NCI-H526 (cell line): ENCODE results near the gene MED13L.
A peak's percentile ranks its signal among the peaks of the same experiment; 100 is the strongest.
"Not testable (repeated sequence)": the region's sequence is repeated elsewhere in the genome, so short reads cannot be mapped to it uniquely, and the experiment has no call there.

Source experiments
- DNase-seq, 2 experiments: peaks; one replicate each; lab custom pipeline; 2025; lab: John Stamatoyannopoulos, UW

Gene MED13L

DNA sequence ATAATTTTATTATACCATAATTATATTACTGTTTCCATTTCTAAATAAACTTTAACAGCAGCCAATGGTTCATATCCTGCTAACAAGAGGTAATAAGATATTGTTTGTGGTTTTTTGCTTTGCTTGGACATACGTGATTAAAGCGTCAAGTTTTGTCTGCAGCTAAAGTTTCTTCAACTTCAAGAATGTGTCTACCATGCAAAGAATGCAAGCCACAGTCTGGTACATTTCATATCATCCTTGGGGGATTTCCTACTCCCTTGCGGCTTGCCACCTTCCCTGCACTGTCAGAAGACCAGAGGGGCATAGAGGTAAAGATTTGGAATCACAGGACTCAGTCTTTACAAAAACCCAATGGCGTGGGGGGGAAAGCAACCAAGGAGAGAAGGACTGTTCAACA, 125.2 kb downstream of the MED13L start:
- DNase-seq, result no peak

- no peak for DNase-seq
Observed at GRCh38 chr12:116150452-116150851, 127.0 kb downstream of the MED13L start.

GRCh38 chr12:116150001-116150400, 127.5 kb downstream of the MED13L start:
- no peak for DNase-seq

GRCh38 chr12:116148844-116149243, 128.6 kb downstream of the MED13L start:
- DNase-seq, result no peak

- no peak for DNase-seq
Observed at GRCh38 chr12:116146386-116146785, 131.1 kb downstream of the MED13L start.

- DNase-seq, result no peak
Observed at GRCh38 chr12:116145451-116145850, 132.0 kb downstream of the MED13L start.

- DNase-seq, result no peak
Observed at GRCh38 chr12:116144384-116144783, 133.1 kb downstream of the MED13L start.

DNA sequence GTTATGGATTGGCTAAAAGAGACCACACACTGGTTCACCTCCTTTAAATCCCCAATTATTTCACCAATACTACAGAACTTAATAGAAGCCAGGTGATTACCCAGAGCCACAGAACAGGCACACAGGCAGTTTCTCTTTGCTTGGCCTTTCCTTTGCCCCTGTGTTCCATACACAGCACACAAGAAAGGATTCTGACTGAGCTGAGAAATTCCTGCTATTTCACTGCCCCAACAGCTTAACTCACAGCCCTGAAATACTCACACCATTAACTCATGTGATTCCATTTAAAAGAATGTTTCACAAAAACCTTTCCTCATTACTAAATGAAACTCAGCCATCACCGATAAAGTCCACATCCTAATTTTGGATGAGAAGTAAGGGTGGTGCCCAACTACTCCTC, 133.6 kb downstream of the MED13L start:
- no peak for DNase-seq

GRCh38 chr12:116142936-116143898, 134.3 kb downstream of the MED13L start:
- DNase-seq, result no peak

- no peak for DNase-seq
Observed at GRCh38 chr12:116141833-116142162, 135.7 kb downstream of the MED13L start.

GRCh38 chr12:116141110-116141832, 136.2 kb downstream of the MED13L start:
- peak in 1 of 2 experiments; percentile 17 for DNase-seq

- no peak for DNase-seq
Observed at GRCh38 chr12:116140529-116140928, 137.0 kb downstream of the MED13L start.

- DNase-seq, result no peak
Observed at GRCh38 chr12:116138781-116139180, 138.7 kb downstream of the MED13L start.

DNA sequence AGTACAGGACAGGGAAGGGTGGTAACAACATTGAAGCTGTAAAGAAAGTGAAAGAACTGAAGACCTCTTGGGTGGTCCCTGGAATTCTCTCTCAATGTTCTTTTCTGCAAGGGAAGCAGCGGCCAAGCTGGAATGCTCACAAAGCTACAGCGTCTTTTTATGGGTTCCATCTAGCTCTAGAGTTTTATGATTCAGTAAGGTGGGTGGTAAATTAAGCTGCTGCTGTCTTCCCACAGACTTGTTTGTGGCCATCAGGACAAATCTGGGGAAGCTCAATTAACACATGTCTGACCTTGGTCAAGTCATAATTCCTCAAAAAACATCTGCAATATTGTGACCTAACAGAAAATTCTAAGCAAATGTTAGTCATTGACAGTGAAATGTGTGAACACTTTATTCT, 139.1 kb downstream of the MED13L start:
- no peak for DNase-seq

DNA sequence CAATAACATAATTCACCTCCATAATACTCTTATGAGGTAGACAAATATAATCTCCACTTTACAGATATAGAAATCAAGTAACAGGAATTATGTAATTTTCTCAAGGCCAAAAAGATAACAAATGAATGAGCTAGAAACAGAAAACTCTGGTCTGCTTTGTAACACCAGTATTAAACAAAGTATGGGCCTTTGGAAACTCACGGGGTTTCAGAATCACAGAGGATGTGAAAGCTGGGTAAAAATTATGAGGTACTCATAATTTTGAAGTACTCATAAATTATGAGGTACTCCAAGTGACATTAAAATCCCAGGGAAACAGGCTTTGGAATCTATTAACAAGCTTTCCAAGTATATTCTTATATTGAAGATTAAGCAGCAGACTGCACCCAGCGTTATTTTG, 140.2 kb downstream of the MED13L start:
- no peak for DNase-seq

GRCh38 chr12:116136340-116136739, 141.2 kb downstream of the MED13L start:
- DNase-seq, result no peak

DNA sequence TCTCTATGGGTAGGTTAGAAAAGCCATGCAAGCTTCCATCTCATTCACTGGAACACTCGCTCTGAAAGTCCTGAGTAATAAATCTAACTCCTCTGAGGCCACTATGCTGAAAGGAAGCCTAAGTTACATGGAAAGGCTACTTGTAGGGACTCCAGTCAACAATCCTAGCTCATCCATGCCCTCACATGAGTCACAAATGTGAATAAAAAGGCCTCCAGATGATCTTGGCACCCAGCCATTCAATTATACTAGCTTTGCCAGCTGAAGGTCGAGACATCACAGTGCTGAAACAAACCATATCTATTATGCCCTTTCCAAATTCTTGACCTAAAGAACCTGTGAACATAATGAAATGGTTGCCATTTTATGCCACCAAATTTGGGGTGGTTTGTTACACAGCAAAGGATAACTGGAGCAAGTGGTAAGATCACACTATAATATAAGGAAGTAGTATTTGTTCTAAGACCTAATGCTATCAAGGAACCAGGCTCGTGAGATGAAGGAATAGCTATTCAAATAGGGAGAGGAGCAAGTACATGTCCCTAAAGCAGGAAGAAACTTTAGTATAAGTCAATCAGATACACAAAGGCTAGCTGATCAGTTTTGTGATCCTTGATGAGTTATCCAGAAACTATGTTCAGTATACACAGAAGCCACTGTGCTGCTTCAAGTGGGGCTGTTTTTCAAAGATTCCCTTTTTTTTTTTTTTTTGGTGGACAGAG, 142.1 kb downstream of the MED13L start:
- DNase-seq, result no peak

- no peak for DNase-seq
Observed at GRCh38 chr12:116133636-116134214, 143.8 kb downstream of the MED13L start.

GRCh38 chr12:116133149-116133548, 144.3 kb downstream of the MED13L start:
- no peak for DNase-seq

DNA sequence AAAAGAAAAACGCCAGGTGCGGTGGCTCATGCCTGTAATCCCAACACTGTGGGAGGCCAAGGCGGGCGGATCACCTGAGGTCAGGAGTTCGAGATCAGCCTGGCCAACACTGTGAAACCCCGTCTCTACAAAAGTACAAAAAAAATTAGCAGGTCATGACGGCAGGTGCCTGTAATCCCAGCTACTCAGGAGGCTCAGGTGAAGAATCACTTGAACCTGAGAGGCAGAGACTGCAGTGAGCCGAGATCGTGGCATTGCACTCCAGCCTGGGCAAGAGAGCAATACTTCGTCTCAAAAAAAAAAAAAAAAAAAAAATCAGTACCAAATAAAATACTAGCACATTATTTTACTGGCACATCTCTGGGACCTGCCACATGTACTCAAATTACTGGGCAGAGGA, 145.5 kb downstream of the MED13L start:
- DNase-seq, result not testable (repeated sequence)

GRCh38 chr12:116131176-116131575, 146.3 kb downstream of the MED13L start:
- DNase-seq, result no peak

- no peak for DNase-seq
Observed at GRCh38 chr12:116130431-116130830, 147.1 kb downstream of the MED13L start.
